Measurements from ENCODE around the gene SAA1.
"Not testable (repeated sequence)": the region's sequence is repeated elsewhere in the genome, so short reads cannot be mapped to it uniquely, and the experiment has no call there.

SAA1 gene

DNA sequence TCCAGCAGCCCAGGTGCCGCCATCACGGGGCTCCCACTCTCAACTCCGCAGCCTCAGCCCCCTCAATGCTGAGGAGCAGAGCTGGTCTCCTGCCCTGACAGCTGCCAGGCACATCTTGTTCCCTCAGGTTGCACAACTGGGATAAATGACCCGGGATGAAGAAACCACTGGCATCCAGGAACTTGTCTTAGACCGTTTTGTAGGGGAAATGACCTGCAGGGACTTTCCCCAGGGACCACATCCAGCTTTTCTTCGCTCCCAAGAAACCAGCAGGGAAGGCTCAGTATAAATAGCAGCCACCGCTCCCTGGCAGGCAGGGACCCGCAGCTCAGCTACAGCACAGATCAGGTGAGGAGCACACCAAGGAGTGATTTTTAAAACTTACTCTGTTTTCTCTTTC is at the start of gene SAA1:
TSS of gene SAA1 (plus strand) at position 316 of the 400 bp plus-strand sequence. CDS start 624 bp downstream, outside the sequence.
- no peak for DNase-seq (ENCODE audit: low read depth in 1 of 2, low spot score in 1 of 2)

- no peak for DNase-seq (ENCODE audit: low read depth in 1 of 2, low spot score in 1 of 2)
These were observed 44.7 kb upstream of the SAA1 start for GRCh38 chr11:18221274-18221876.

DNA sequence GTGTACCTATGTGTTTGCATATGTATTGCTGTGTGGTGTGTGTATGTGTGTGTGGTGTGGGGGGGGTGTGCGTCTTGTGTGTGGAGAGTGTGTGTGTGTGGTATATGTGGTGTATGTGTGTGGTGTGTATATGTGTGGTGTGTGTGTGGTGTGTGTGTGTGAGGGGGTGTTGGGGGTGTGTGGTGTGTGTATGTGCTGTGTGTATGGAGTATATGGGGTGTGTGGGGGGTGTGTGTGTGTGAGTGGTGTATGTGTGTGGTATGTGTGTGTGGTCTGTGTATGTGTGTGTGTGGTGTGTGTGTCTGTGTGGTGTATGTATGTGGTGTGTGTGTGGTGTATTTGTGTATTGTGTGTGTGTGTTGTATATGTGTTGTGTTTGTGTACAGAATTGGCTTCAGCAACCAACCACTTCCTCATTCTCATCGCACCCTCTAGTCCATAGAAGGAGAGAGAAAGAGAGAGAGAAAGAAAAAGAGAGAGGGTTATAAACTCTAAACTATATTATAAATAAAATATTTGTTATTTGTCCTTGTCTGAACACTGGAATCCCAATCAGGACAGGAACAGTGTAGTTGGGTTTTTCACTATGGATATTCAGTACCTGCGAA is 43.1 kb upstream of the SAA1 start:
- no peak for DNase-seq (ENCODE audit: low read depth in 1 of 2, low spot score in 1 of 2)

DNA sequence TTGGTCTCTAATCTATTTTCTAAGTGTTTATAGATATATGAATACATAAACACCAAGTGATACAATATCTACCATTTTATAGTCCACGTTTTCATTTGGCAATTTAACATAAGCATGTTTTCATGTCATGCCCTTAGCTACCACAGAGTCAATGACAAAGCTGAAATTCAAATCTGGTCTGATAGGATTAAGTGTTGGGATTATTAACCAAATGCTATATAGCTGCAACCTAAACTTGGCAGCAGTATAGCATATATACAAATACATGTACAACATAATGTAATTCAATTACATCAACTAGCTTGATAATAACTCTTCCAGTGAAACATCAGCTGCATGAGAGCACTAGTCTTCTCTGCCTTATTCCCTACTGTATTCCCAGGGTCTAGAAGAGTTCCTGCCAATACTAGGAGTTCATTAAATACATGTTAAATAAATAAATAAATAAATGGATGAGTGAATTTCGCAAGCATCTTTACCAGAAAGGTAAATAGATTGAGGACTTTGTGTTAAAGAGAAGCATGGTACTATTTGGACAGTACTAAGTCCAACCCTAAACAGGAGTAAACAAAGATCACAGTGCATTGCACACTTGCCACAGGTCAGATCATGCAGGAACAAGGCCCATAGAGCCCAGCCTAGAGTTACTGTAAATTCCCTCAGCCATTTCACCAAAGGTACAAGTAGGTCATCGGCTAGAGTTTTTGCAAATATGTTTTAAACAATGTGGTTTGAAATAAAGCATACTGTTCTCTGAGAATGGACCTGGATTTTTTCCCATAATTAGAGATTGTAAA is 42.3 kb upstream of the SAA1 start:
- no peak for DNase-seq (ENCODE audit: low read depth in 1 of 2, low spot score in 1 of 2)

DNA sequence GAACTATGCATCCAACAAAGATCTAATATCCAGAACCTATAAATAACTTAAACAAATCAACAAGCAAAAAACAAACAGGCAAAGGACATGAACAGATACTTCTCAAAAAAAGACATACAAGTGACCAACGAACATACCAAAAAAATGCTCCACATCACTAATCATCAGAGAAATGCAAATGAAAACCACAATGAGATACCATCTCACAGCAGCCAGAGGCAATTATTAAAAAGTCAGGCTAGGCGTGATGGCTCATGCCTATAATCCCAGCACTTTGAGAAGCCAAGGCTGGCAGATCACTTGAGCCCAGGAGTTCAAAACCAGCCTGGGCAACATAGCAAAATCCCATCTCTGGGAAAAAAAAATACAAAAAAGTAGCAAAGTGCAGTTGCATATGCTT is 40.2 kb upstream of the SAA1 start:
- no peak for DNase-seq (ENCODE audit: low read depth in 1 of 2, low spot score in 1 of 2)

GRCh38 chr11:18229501-18229900 is 36.6 kb upstream of the SAA1 start:
- no peak for DNase-seq (ENCODE audit: low read depth in 1 of 2, low spot score in 1 of 2)

DNA sequence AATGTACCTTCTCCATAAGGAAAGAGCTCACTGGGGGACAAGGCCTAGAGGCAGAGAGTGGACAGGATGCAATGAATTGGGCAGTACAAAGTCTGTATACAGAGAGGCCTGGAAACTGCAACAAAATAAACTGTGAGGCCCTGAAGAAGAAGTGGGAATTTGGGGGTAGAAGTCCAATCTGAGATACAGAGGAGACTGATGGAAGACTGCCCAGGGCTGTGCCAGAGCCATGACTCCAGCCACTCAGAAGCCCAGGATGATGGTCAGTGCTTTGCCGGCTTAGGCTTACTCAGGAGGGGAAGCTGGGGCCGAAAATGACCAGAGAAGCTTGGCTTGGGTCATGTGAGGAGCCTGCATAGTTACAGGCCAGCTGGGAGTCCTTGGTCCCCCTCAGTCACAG is 35.2 kb upstream of the SAA1 start:
- no peak for DNase-seq (ENCODE audit: low read depth in 1 of 2, low spot score in 1 of 2)

GRCh38 chr11:18233912-18234311 is 32.2 kb upstream of the SAA1 start:
- DNase-seq (ENCODE audit: low read depth in 1 of 2, low spot score in 1 of 2), result no peak

DNA sequence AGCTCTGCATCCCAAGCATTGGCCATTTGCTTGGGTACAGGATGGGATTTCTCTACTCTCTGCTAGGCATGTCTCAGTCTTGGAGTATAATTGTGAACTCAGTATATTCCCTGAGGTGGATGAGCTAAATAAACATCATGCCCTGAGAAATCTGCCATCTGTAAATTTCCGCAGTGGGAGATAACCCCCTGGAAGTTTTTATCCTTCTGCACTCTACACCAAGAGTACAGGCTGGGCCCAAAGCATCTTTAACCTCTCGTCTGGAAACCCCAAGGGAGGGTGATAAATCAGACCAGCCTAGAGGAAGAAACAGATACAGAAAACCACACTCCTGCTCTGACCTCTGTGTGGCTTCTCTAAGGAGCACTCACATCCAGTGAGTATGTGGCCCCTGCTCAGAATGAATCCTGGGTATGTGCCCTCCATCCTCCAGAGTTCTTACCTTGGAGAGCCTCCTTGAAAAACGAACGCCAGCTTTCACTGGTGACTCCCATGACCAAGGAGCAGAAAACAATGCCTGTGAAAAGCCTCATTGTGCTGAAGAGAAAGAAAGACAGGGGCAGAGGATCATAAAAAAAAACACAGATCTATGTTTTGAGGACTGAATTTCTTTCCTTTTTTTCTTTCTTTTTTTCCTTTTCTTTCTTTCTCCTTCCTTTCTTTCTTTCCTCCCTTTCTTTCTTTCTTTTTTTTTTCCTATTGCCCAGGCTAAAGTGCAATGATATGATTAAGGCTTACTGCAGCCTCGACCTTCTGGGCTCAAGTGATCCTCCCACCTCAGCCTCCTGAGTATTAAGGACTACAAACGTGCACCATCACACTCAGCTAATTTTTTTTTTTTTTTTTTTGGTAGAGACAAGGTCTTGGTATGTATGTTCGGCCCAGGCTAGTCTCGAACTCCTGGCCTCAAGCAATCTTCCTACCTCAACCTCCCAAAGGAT is 30.4 kb upstream of the SAA1 start:
- no peak for DNase-seq (ENCODE audit: low read depth in 1 of 2, low spot score in 1 of 2)

DNA sequence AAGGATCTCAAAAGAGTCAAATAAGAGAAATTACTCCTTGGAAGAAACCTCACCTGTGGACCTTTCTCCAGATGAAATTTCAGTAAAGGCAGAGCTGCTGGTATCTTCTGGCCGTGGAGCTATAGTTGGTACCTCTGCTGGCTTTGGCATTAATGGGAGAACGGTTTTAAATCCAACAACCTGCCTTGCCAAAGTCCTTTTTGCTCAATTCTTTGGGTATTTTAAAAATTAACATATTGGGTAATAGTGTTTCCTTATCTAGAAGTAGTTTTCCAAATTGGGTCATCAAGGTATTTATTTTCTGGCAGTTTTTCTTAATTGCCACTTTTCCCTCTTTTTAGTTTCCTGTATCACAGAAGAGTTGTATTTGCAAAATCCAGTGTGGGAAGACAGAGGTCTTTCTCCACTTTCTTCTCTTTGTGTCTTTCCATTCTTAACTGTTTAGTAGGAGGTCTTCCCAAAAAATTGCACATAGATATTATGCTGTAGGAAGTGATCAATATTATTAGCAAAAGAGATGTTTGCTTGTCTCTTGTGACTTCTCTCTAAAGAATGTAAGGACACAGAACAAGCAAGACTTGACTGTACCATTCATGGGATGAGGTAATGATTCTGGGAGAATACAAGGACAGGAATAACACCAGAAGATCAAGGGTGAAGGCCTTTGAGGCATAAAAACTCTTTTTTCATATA is 29.3 kb upstream of the SAA1 start, which contains the start of gene SAA4:
TSS of gene SAA4 (minus strand) at position 139 of the 693 bp plus-strand sequence. CDS start 876 bp downstream, outside the sequence.
- DNase-seq (ENCODE audit: low read depth in 1 of 2, low spot score in 1 of 2), result no peak

- DNase-seq (ENCODE audit: low read depth in 1 of 2, low spot score in 1 of 2), result no peak
These were observed 26.4 kb upstream of the SAA1 start for GRCh38 chr11:18239655-18240054.

DNA sequence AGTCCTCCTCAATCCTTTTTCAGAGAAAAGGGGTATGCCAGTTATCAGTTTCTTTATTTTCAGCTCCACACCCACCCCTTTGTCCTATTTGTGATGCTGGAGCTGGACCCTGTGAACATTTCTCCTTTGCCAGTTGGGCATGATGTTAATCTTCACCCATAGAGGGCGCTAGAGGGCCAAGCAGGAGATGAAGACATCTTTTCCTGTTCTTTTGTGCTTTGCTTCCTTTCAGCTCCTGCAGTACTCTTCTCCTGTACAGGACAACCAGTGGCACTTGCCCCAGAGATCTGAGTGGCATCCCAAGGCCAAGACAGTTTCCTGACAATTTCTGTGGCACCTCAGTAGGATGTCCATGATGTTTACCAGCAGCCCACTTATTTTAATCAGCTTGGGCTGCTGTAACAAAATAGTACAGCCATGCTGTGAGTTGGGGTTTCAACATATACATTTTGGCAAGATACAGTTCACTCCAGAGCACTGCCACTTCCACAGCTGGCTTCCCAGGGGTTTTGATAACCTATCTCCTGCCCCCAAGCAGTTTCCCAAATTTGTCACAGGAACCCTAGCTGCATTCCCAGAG is 22.2 kb upstream of the SAA1 start:
- peak in 1 of 2 donors; percentile 60 for DNase-seq (ENCODE audit: low read depth in 1 of 2, low spot score in 1 of 2)

GRCh38 chr11:18245396-18245795 is 20.7 kb upstream of the SAA1 start:
- DNase-seq (ENCODE audit: low read depth in 1 of 2, low spot score in 1 of 2), result no peak

- not testable (repeated sequence) for DNase-seq (ENCODE audit: low read depth in 1 of 2, low spot score in 1 of 2)
These were observed 19.5 kb upstream of the SAA1 start for GRCh38 chr11:18246379-18247190.

- DNase-seq (ENCODE audit: low read depth in 1 of 2, low spot score in 1 of 2), result not testable (repeated sequence)
These were observed 18.9 kb upstream of the SAA1 start for GRCh38 chr11:18247191-18247581.

GRCh38 chr11:18248561-18248960 is 17.5 kb upstream of the SAA1 start, which contains the start of gene SAA2:
Gene SAA2 (minus strand): TSS chr11:18248668. CDS start chr11:18248011, 657 bp downstream.
- DNase-seq (ENCODE audit: low read depth in 1 of 2, low spot score in 1 of 2), result no peak

GRCh38 chr11:18253233-18253632 is 12.8 kb upstream of the SAA1 start:
- DNase-seq (ENCODE audit: low read depth in 1 of 2, low spot score in 1 of 2), result no peak

GRCh38 chr11:18253778-18254338 is 12.2 kb upstream of the SAA1 start:
- no peak for DNase-seq (ENCODE audit: low read depth in 1 of 2, low spot score in 1 of 2)

Measured in activated CD4-positive, alpha-beta T cell treated with anti-CD3 and anti-CD28 coated beads, Interleukin-2, amount 50 U/mL, for 24 hours (primary cell).